IMR-90 (cell line): ENCODE data around the gene FAT1. TPM values are rescaled to one million over a fixed set of nuclear protein-coding genes. Genes with fewer than 3 reads are reported as not detected.
A peak's percentile ranks its signal among the peaks of the same experiment; 100 is the strongest.

Experiments used
- ATAC-seq: fragments of 200-7000 bp; cut with Tn5 transposase; 2 replicates; pipeline ENCODE4 v1.9.1; 2020; ENCODE audit warnings: low read depth, mild to moderate bottlenecking, moderate library complexity
- BruUV-seq: library from RNA; stranded (reverse); fragments of 400-500 nt; replicated peaks from 2 replicates; lab custom pipeline; 2021; lab: Mats Ljungman, UMichigan
- CTCF ChIA-PET: fragments of 300-600 bp; formaldehyde crosslinking; extraction: SDS; loops from one replicate; lab custom pipeline; 2021; ENCODE audit warnings: antibody characterized with exemption; lab: Yijun Ruan, JAX
- POLR2A ChIA-PET: fragments of 300-600 bp; sonication (Branson Sonifier 250); formaldehyde crosslinking; loops from one replicate; lab custom pipeline; 2022; ENCODE audit warnings: antibody characterized with exemption; ENCODE audit not compliant: unreplicated experiment; lab: Charles Lee
- DNase-seq: peaks from one replicate; pipeline ENCODE4 v3.0.0; 2013
- H2AFZ ChIP-seq: replicated peaks from 2 replicates; pipeline ENCODE3; 2013; ENCODE audit warnings: low read length, mild to moderate bottlenecking; ENCODE audit not compliant: poor library complexity
- H2AK5ac ChIP-seq: 2 replicates; pipeline ENCODE4 v1.6.1; 2013; ENCODE audit warnings: low read depth, low read length, inconsistent platforms
- H2AK9ac ChIP-seq: replicated peaks from 2 replicates; pipeline ENCODE3; 2013; ENCODE audit warnings: mild to moderate bottlenecking, low read depth, low read length, moderate library complexity; ENCODE audit not compliant: poor library complexity
- H2BK120ac ChIP-seq: 2 replicates; pipeline ENCODE4 v1.6.1; 2013; ENCODE audit warnings: low read depth, low read length, inconsistent platforms
- H2BK15ac ChIP-seq: 3 replicates; pipeline ENCODE4 v1.6.1; 2013; ENCODE audit warnings: low read depth, low read length, inconsistent platforms
- H2BK20ac ChIP-seq: 2 replicates; pipeline ENCODE4 v1.6.1; 2013; ENCODE audit warnings: low read depth, mild to moderate bottlenecking, inconsistent platforms, low read length, moderate library complexity
- H2BK5ac ChIP-seq: 2 replicates; pipeline ENCODE4 v1.6.1; 2013; ENCODE audit warnings: mild to moderate bottlenecking, low read depth, low read length, inconsistent platforms; ENCODE audit not compliant: poor library complexity, severe bottlenecking
- H3K14ac ChIP-seq: replicated peaks from 2 replicates; pipeline ENCODE4 v1.6.1; 2013; ENCODE audit warnings: low read depth, low read length, inconsistent platforms
- H3K18ac ChIP-seq: 2 replicates; pipeline ENCODE4 v1.6.1; 2013; ENCODE audit warnings: low read depth, low read length, control low read depth
- H3K23ac ChIP-seq: 2 replicates; pipeline ENCODE4 v1.6.1; 2013; ENCODE audit warnings: low read depth, low read length, inconsistent platforms
- H3K27ac ChIP-seq: 2 replicates; pipeline ENCODE4 v1.5.1; 2013; ENCODE audit warnings: mild to moderate bottlenecking, control low read depth, low read length; ENCODE audit not compliant: insufficient read depth
- H3K27me3 ChIP-seq: 2 replicates; pipeline ENCODE4 v1.6.1; 2013; ENCODE audit warnings: low read length; ENCODE audit not compliant: control insufficient read depth, insufficient read depth
- H3K36me3 ChIP-seq: 2 replicates; pipeline ENCODE4 v1.6.1; 2013; ENCODE audit warnings: low read length, mixed read lengths; ENCODE audit not compliant: control insufficient read depth, insufficient read depth
- H3K4ac ChIP-seq: 2 replicates; pipeline ENCODE4 v1.6.1; 2013; ENCODE audit warnings: low read depth, low read length, inconsistent platforms
- H3K4me1 ChIP-seq: 2 replicates; pipeline ENCODE4 v1.6.1; 2013; ENCODE audit warnings: low read length, mixed read lengths; ENCODE audit not compliant: control insufficient read depth, insufficient read depth
- H3K4me2 ChIP-seq: 2 replicates; pipeline ENCODE4 v1.6.1; 2013; ENCODE audit warnings: low read depth, mild to moderate bottlenecking, control low read depth, low read length, moderate library complexity
- H3K4me3 ChIP-seq: 2 replicates; pipeline ENCODE4 v1.5.1; 2013; ENCODE audit warnings: low read depth, mild to moderate bottlenecking, control low read depth, low read length, moderate library complexity; ENCODE audit not compliant: insufficient read depth
- H3K56ac ChIP-seq: 2 replicates; pipeline ENCODE4 v1.6.1; 2013; ENCODE audit warnings: low read length, inconsistent platforms; ENCODE audit not compliant: insufficient read depth; ENCODE audit errors: extremely low read depth
- H3K79me1 ChIP-seq, 2 experiments: 2 replicates each; pipeline ENCODE4 v1.6.1; 2013; ENCODE audit warnings: low read length in 2 of 2, inconsistent platforms in 1 of 2, low read depth in 1 of 2
- H3K9ac ChIP-seq: 2 replicates; pipeline ENCODE4 v1.6.1; 2013; ENCODE audit warnings: low read depth, low read length, control low read depth
- H3K9me1 ChIP-seq: 2 replicates; pipeline ENCODE4 v1.6.1; 2013; ENCODE audit warnings: low read length, inconsistent platforms; ENCODE audit not compliant: insufficient read depth
- H3K9me3 ChIP-seq: 2 replicates; pipeline ENCODE4 v1.6.1; 2013; ENCODE audit warnings: low read length; ENCODE audit not compliant: control insufficient read depth, insufficient read depth
- H4K20me1 ChIP-seq: 2 replicates; pipeline ENCODE4 v1.6.1; 2013; ENCODE audit warnings: low read length, inconsistent platforms; ENCODE audit not compliant: insufficient read depth
- H4K5ac ChIP-seq: 2 replicates; pipeline ENCODE4 v1.6.1; 2013; ENCODE audit warnings: mild to moderate bottlenecking, low read depth, low read length, control low read depth
- H4K8ac ChIP-seq, 2 experiments: 2 replicates each; pipeline ENCODE4 v1.6.1; 2013; ENCODE audit warnings: low read depth in 2 of 2, low read length in 2 of 2, control low read depth in 1 of 2, inconsistent platforms in 1 of 2
- H4K91ac ChIP-seq: 2 replicates; pipeline ENCODE4 v1.6.1; 2013; ENCODE audit warnings: low read depth, low read length, inconsistent platforms; ENCODE audit not compliant: insufficient read depth
- BHLHE40 ChIP-seq: fragments of 150-350 bp; IDR thresholded peaks from 2 replicates; pipeline ENCODE4 v1.6.1; 2016; ENCODE audit warnings: mild to moderate bottlenecking, low read depth, low read length
- CEBPB ChIP-seq: IDR thresholded peaks from 2 replicates; pipeline ENCODE4 v1.6.1; 2012; ENCODE audit warnings: low read depth, low read length, improper control_type of control experiment
- FOS ChIP-seq: fragments of 150-350 bp; IDR thresholded peaks from 2 replicates; pipeline ENCODE4 v1.6.1; 2016; ENCODE audit warnings: low read depth, low read length
- MAFK ChIP-seq: IDR thresholded peaks from 2 replicates; pipeline ENCODE4 v1.6.1; 2012; ENCODE audit warnings: low read depth, low read length, improper control_type of control experiment
- NFE2L2 ChIP-seq: fragments of 150-350 bp; IDR thresholded peaks from 2 replicates; pipeline ENCODE4 v1.6.1; 2016; ENCODE audit warnings: low read depth, mild to moderate bottlenecking, low read length
- RCOR1 ChIP-seq: IDR thresholded peaks from 2 replicates; pipeline ENCODE4 v1.6.1; 2012; ENCODE audit warnings: mild to moderate bottlenecking, low read length, improper control_type of control experiment; ENCODE audit not compliant: insufficient replicate concordance
- SMC3 ChIP-seq: fragments of 150-350 bp; IDR thresholded peaks from 2 replicates; pipeline ENCODE4 v1.6.1; 2016; ENCODE audit warnings: low read depth, mild to moderate bottlenecking, antibody characterized with exemption, low read length, moderate library complexity
- WGBS, 2 experiments: methylation state at CpG; one replicate each; pipeline versions ENCODE4 v1.1.5 to v1.1.7; 2013; ENCODE audit warnings: missing lambda C conversion rate in 2 of 2; ENCODE audit not compliant: insufficient read length in 1 of 2; ENCODE audit errors: extremely low coverage in 2 of 2; 5-methylcytosine and 5-hydroxymethylcytosine counted together
- dilution Hi-C: fragments of 300-500 bp; cut with HindIII; formaldehyde crosslinking; loops from one replicate; pipeline ENCODE4 v1.14.3; 2018; ENCODE audit warnings: low sequenced_read_pairs; ENCODE audit not compliant: unreplicated experiment
- in situ Hi-C: fragments of 300-500 bp; cut with MboI; formaldehyde crosslinking; loops from 3 replicates; pipeline ENCODE4 v1.14.3; 2019; ENCODE audit warnings: low sequenced_read_pairs, inconsistent platforms, mixed read lengths
- intact Hi-C: fragments of 100-400 bp; cut with micrococcal nuclease; formaldehyde crosslinking; loops from 2 replicates; pipeline ENCODE4 v1.10.0; 2022
- polyA plus RNA-seq, 3 experiments: library from polyadenylated mRNA; depleted of rRNA; stranded (reverse); fragments of >200 nt; gene quantifications; 2 replicates each; pipeline ENCODE4 v1.2.3, GENCODE V29; 2012; ENCODE audit warnings: low replicate concordance in 1 of 3
- total RNA-seq: library from RNA; depleted of rRNA; stranded (reverse); fragments of >200 nt; gene quantifications from 2 replicates; pipeline ENCODE4 v1.2.3, GENCODE V29; 2012

The FAT1 gene
- total and polyA plus RNA-seq, 2 of the 4 experiments (the other 2 are of a cell fraction) = 156 to 519 TPM

DNA sequence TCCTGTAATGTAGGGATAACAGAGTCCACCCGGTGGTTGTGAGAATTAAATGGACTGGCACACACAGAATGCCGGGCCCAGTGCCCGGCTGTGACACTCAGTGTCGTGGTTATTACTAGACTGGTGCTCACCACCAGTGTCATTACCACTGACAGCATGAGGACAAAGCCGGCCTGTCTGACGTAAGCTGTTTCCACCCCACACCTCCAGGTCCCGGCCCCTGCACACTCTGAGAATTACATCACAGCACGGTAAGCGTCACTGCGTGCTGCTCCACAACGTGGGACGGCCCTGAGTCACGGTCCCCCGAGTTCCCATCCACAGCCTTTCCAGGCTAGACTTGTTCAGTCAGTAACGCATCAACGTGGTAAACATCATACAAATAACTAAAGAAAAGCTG lies 22.9 kb downstream of the FAT1 start:
- H3K18ac ChIP-seq = no peak overlapping the region
- 0 out of 2 replicates have a peak overlapping the region, but pooled peaks have one; percentile 3 for H2BK120ac ChIP-seq
- no peaks in the 10 kb centered on the region for H3K27me3 ChIP-seq
- no peak overlapping the region for H4K91ac ChIP-seq
- no peak overlapping the region for H3K9ac ChIP-seq
- H3K23ac ChIP-seq = peak overlapping the region; percentile 57
- H2BK5ac ChIP-seq = no peak overlapping the region
- H2BK15ac ChIP-seq = no peak overlapping the region
- 54% methylated on average over 7 of the region's 16 CpGs; no CpG with 5 or more reads in 1 of the 2 experiments for WGBS, 2 experiments
- peak overlapping the region; percentile 24; the same call in 1 of the 2 replicates for H2AK5ac ChIP-seq
- peaks cover 34% of the 10 kb centered on the region for H3K9me1 ChIP-seq
- CTCF ChIA-PET = interaction anchor here (1.2 kb wide), 1 partner anchor 9 kb away, joined by 5 read pairs; no protein-coding TSS in a partner anchor
- H3K4me2 ChIP-seq = no peak overlapping the region
- H3K4me1 ChIP-seq = peaks cover 23% of the 10 kb centered on the region
- DNase-seq (peak; percentile 76), ATAC-seq (no peak)
- no peak overlapping the region for H4K8ac ChIP-seq
- H3K4ac ChIP-seq = no peak overlapping the region
- peaks cover 4 to 64% of the 10 kb centered on the region in 2 experiments; a peak in 2 of 4 replicates for H3K79me1 ChIP-seq
- no peak overlapping the region for H3K56ac ChIP-seq
- H2AK9ac ChIP-seq = no peak overlapping the region
- peaks cover 51% of the 10 kb centered on the region for H3K36me3 ChIP-seq
- H4K20me1 ChIP-seq = peaks cover 95% of the 10 kb centered on the region
- peak overlapping the region; percentile 49; the same call in 1 of the 2 replicates for H3K27ac ChIP-seq
- in situ Hi-C loops = no loop called here
- no peaks in the 10 kb centered on the region for H3K9me3 ChIP-seq
- dilution Hi-C loops = no loop called here
- H2AFZ ChIP-seq = peak overlapping the region; percentile 40
- no TSS peak for BruUV-seq
- no peak overlapping the region for H2BK20ac ChIP-seq
- no peak overlapping the region for H3K4me3 ChIP-seq
- POLR2A ChIA-PET = no interaction called here
- TF ChIP-seq BHLHE40 (peak; percentile 53; the same call in 1 of the 2 replicates), FOS (peak; percentile 23; the same call in 1 of the 2 replicates), NFE2L2 (peak; percentile 14; the same call in 1 of the 2 replicates), CEBPB (peak; percentile 54; the same call in 1 of the 2 replicates), RCOR1 (no peak), MAFK (no peak), SMC3 (no peak)
- intact Hi-C loops = no loop called here
- no peak overlapping the region for H4K5ac ChIP-seq
- H3K14ac ChIP-seq = 0 out of 2 replicates have a peak overlapping the region, but pooled peaks have one; percentile 20
